Lower lobe of right lung (tissue), 2 donors: ENCODE data around the gene RO60. TPM values are rescaled to one million over a fixed set of nuclear protein-coding genes. Genes with fewer than 3 reads are reported as not detected.

Source experiments
- ATAC-seq, 2 donors: fragments of 200-7000 bp; cut with Tn5 transposase; one replicate each; pipeline ENCODE4 v1.9.1; 2020 to 2022; ENCODE audit warnings: mild to moderate bottlenecking in 2 of 2, moderate library complexity in 2 of 2
- DNase-seq: peaks from one replicate; pipeline ENCODE4 v3.0.0-alpha.2; 2020
- H3K27ac ChIP-seq: fragments of 200-600 bp; one replicate; pipeline ENCODE4 v1.8.0; 2022
- H3K27me3 ChIP-seq: fragments of 200-600 bp; one replicate; pipeline ENCODE4 v1.8.0; 2022; ENCODE audit warnings: low read depth
- H3K36me3 ChIP-seq: fragments of 200-600 bp; one replicate; pipeline ENCODE4 v1.8.0; 2022; ENCODE audit warnings: mild to moderate bottlenecking
- H3K4me1 ChIP-seq: fragments of 200-600 bp; one replicate; pipeline ENCODE4 v1.8.0; 2022
- H3K4me3 ChIP-seq: fragments of 200-600 bp; one replicate; pipeline ENCODE4 v1.8.0; 2022; ENCODE audit warnings: mild to moderate bottlenecking
- H3K9me3 ChIP-seq: fragments of 200-600 bp; one replicate; pipeline ENCODE4 v1.8.0; 2022
- CTCF ChIP-seq: fragments of 200-600 bp; IDR thresholded peaks from one replicate; pipeline ENCODE4 v1.8.0; 2022; ENCODE audit warnings: antibody characterized with exemption, mild to moderate bottlenecking
- intact Hi-C: fragments of 100-400 bp; cut with DNase I; formaldehyde crosslinking; loops from one replicate; pipeline ENCODE4 v1.11.0; 2022
- total RNA-seq: library from RNA; stranded (reverse); fragmentation: NEBNext Ultra II Directional; extraction: Animal tissue kit (Norgen Biotek cat#: 25700); gene quantifications from one replicate; pipeline ENCODE4 v1.2.1, GENCODE V29; 2021
- donor health status: DM: no; HTN: yes; CAD: no; lungs with severe emphysema.

The RO60 gene
- total RNA-seq, 1 donor from 2014 or later, result 70.7 TPM

GRCh38 chr1:193103759-193104501 is 44.5 kb downstream of the RO60 start:
- intact Hi-C loops, result no loop called here

DNA sequence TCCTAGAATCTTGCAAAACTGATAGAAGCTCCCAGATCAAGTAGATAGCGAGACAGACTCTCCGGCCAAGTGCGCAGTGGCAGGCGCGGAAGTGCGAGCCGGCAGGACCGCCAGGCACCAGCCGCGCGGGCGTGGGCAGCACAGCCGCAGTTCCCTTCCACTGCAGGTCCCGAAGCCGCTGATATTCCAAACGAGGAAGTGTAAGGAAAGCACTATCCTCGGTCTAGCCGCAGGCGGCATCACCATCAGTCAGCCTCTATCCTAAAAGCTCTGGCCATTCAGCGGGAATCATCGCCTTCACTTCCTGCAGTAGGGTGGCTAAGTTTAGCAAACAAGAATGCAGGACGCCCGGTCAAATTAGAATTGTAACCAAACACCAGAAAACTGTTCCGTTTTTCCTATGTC is 45.1 kb downstream of the RO60 start:
- peak overlapping the region; percentile 97 for H3K4me3 ChIP-seq
- intact Hi-C loops, result no loop called here
- no peak for TF ChIP-seq CTCF
- H3K4me1 ChIP-seq, result peaks cover 20% of the 10 kb centered on the region
- H3K27me3 ChIP-seq, result no peaks in the 10 kb centered on the region
- ATAC-seq (peak; percentile 72 to 75), DNase-seq (peak; percentile 75)
- peaks cover 14% of the 10 kb centered on the region for H3K36me3 ChIP-seq
- no peaks in the 10 kb centered on the region for H3K9me3 ChIP-seq
- peak overlapping the region; percentile 94 for H3K27ac ChIP-seq

More at GRCh38 chr1:193103759-193104501, 44.5 kb downstream of the RO60 start:
- Histone ChIP-seq H3K4me1 (peaks cover 20% of the 10 kb centered on the region), H3K36me3 (peaks cover 20% of the 10 kb centered on the region), H3K27me3 (no peaks in the 10 kb centered on the region), H3K4me3 (peak overlapping the region; percentile 97), H3K27ac (peak overlapping the region; percentile 94), H3K9me3 (no peaks in the 10 kb centered on the region)
- no peak for TF ChIP-seq CTCF
- DNase-seq (no peak), ATAC-seq (no peak)

GRCh38 chr1:193104907-193105820 is 45.8 kb downstream of the RO60 start, which contains the start of gene GLRX2:
Gene GLRX2, minus strand, starts transcription at chr1:193105414. Its CDS starts 32 bp downstream, at chr1:193105382.
- peak; percentile 22 for TF ChIP-seq CTCF
- ATAC-seq (peak; percentile 98 to 99), DNase-seq (peak; percentile 91)
- H3K27ac ChIP-seq, result peak within 1 kb of the TSS; percentile 94
- peaks cover 8% of the 10 kb centered on the region for H3K36me3 ChIP-seq
- intact Hi-C loops, result no loop called here
- H3K4me1 ChIP-seq, result peaks cover 20% of the 10 kb centered on the region
- peak within 1 kb of the TSS; percentile 97 for H3K4me3 ChIP-seq
- H3K9me3 ChIP-seq, result no peaks in the 10 kb centered on the region
- no peaks in the 10 kb centered on the region for H3K27me3 ChIP-seq

- Histone ChIP-seq H3K4me1 (peaks cover 20% of the 10 kb centered on the region), H3K9me3 (no peaks in the 10 kb centered on the region), H3K36me3 (peaks cover 1% of the 10 kb centered on the region), H3K27ac (peak overlapping the region; percentile 94), H3K27me3 (no peaks in the 10 kb centered on the region), H3K4me3 (peak overlapping the region; percentile 97)
- ATAC-seq, result no peak
- DNase-seq, result no peak
- intact Hi-C loops, result no loop called here
- TF ChIP-seq CTCF, result no peak
These were observed 46.4 kb downstream of the RO60 start for GRCh38 chr1:193105821-193106177.

- no peaks in the 10 kb centered on the region for H3K36me3 ChIP-seq
- intact Hi-C loops, result no loop called here
- H3K27ac ChIP-seq, result no peak overlapping the region
- H3K4me1 ChIP-seq, result peaks cover 19% of the 10 kb centered on the region
- no peaks in the 10 kb centered on the region for H3K27me3 ChIP-seq
- no peak for TF ChIP-seq CTCF
- no peak for DNase-seq
- no peak for ATAC-seq
- H3K9me3 ChIP-seq, result no peaks in the 10 kb centered on the region
- no peak overlapping the region for H3K4me3 ChIP-seq
These were observed 49.1 kb downstream of the RO60 start for GRCh38 chr1:193108471-193108870.

Other genes with a start within 250 kb of the RO60 start
- gene UCHL5, start 252 bp upstream of the RO60 start, total RNA-seq, result 26.0 TPM
- gene GLRX2, start 45.8 kb downstream of the RO60 start, total RNA-seq, result 25.2 TPM
- 59.8 TPM for gene CDC73, start 62.4 kb downstream of the RO60 start, total RNA-seq
- gene B3GALT2, start 127.0 kb downstream of the RO60 start, total RNA-seq, result 3.8 TPM